ENCODE measurements around the gene INTS11.
A peak's percentile ranks its signal among the peaks of the same experiment; 100 is the strongest.

The INTS11 gene

DNA sequence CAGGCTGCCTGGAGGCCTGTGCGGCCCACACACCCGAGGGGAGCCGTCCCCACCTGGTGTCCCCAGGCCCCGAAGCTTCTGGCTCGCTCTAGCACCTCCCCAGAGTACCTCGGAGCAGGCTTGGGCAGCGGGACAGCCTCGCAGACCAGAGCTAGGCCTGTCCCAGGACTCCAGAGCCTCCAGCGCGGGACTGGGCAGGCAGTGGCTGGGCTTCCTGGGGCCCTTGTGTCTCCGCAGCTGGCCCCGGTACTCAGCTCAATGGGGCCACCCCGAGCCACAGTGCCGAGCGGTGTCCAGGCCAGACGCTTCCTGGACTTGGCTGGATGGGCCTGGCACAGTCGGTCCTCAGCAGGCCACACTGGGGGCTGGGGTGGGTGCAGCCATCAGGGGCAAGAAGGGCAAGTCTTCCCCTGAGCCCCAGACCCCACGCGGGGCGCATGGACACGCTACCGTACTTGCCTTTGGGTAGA lies 39.3 kb downstream of the INTS11 start:
- no peak for DNase-seq (ENCODE audit: low read depth in 2 of 2)

DNA sequence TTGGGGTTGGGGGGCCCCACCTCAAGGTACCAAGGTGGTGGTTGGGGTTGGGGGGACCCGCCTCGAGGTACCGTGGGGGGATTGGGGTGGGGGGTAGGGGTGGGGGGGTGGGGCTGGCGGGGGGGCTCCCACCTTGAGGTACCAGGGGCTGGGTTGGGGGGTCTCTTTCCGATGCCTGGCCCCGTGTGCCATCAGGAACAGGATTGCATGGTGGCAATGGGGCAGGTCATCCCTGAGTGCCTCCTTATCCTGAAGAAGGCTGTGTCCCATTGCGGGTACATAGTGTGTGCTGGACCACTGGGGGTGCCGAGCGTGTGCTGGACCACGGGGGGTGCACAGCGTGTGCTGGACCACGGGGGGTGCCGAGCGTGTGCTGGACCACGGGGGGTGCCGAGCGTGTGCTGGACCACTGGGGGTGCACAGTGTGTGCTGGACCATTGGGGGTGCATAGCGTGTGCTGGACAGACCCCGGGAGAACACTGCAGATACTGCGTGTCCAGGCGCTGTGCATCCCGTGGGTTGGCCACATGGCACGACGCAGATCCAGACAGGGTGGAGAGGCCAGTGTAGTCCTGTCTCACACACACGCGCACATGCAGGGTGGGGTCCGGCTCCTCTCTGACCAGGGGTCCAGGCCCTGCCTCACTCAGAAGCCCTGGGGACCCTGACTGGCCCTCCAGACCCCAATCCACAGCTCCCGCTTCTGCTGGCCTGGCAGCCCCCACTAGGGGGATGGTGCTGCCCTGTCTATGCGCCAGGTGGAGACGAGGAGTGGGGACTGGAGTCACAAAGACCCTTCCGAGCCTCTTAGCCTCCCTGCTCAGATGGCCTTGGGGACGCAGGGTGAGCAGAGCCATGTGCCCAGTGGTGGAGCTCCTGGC lies 40.0 kb downstream of the INTS11 start:
- no peak for DNase-seq (ENCODE audit: low read depth in 2 of 2)

- DNase-seq (ENCODE audit: low read depth in 2 of 2): no peak
These were observed 40.6 kb downstream of the INTS11 start for GRCh38 chr1:1283821-1284220.

GRCh38 chr1:1282998-1283397 lies 41.5 kb downstream of the INTS11 start:
- no peak for DNase-seq (ENCODE audit: low read depth in 2 of 2)

- DNase-seq (ENCODE audit: low read depth in 2 of 2): no peak
These were observed 42.7 kb downstream of the INTS11 start for GRCh38 chr1:1281533-1282321.

- DNase-seq (ENCODE audit: low read depth in 2 of 2): no peak
These were observed 43.5 kb downstream of the INTS11 start for GRCh38 chr1:1280782-1281481.

- DNase-seq (ENCODE audit: low read depth in 2 of 2): no peak
These were observed 45.4 kb downstream of the INTS11 start for GRCh38 chr1:1279028-1279427.

DNA sequence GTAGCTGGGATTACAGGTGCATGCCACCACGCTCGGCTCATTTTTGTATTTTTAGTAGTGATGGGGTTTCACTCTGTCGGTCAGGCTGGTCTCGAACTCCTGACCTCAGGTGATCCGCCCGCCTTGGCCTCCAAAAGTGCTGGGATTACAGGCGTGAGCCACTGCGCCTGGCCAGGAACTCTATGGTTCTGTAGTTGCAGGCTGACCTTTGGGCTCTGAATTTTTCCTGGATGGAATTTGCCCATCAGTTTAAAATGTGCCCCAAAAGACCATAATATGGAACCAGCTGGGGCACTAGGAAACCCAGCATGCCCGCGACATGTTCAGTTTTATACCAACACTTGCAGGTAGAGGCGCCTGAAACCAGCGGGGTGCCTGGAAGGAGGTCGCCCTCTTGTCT lies 45.8 kb downstream of the INTS11 start:
- DNase-seq (ENCODE audit: low read depth in 2 of 2): no peak

DNA sequence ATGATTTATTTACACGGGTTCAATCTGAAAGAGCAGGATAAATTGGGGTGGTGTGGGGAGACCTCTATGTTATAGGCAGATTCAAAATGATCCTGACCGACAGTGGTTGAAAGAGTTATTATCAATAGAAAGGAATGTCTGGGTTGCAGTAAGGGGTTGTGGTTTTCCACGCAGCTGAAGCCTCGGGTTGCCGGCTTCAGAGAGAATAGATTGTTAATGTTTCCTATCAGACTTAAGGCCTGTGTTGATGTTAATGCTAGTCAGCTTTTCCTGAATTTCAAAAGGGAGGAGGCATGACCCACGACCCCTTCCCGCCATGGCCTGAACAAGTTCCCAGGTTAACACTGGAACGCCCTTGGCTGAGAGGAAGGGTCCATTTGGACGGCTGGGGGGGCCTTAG lies 48.6 kb downstream of the INTS11 start:
- no peak for DNase-seq (ENCODE audit: low read depth in 2 of 2)

- DNase-seq (ENCODE audit: low read depth in 2 of 2): no peak
These were observed 49.5 kb downstream of the INTS11 start for GRCh38 chr1:1274931-1275431.

DNA sequence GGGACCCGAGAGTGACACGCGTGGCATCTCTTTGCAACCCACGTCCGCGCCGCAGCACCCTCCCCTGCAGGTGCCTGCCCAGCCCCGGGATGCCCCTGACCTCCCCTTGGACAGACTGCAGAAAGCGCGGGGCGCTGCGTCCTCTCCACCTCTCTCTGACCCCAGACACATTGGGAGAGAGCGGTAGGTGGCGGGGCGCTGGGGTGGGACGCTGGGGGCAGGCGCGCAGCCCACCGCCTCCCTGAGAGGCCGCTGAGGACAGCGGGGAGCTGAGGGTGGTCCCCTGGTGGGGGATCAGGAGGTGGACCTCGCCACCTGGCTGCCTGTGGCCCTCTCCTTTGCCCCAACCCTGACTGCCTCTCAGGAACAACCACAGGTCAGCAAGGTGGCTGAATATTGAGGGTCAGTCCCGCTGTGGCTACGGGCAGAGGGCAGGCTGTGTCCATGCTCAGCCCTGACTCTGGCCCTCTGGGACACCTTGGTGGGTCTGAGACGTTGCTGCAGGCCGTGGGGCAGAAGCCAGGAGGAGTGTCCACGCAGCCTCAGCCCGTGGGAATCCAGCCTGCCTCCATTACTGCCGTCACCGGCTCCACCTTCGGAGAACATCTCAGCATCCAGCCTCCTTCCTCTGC lies 50.0 kb downstream of the INTS11 start:
- no peak for DNase-seq (ENCODE audit: low read depth in 2 of 2)

DNA sequence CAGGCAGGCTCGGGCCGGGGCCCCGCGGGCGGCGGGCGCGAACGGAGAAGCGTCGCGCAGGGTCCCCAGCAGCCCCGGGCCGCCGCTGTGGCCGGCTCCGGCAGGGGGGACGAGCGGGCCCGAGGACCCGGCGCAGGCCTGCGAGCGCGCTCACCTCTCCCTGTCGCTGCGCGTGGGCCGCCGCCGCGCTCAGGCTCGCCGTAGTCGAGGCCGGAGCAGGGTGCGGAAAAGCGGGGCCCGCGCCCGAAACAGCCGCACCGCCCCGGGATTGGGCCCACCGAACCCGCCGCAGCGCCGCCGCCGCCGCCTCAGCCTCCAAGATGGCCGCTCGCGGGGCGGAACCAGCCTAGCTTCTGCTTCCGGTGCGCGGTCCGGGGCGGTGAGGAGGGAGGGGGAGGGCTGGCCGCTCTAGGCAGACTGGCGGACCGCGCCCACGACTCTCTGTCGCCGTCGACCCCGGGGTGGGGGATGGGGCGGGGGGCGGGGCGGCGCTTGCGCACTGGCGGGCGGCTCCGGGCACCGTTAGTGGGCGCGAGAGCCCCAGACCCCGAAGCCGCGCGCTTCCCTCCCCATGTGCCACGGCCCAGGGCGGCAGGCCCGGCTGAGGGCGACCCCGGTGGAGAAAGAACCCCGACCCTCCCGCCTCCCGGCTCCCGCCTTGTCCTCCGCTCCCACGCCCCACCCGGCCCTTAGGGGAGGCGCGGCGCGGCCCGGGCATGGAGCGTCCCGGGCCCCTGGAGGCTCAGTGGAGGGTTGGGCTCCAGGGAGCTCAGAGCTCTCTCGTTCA lies 50.8 kb downstream of the INTS11 start, which contains the start of gene UBE2J2:
UBE2J2 (minus strand) TSS at position 343 of the 787 bp plus-strand sequence. CDS start 5,862 bp downstream, outside the sequence.
- peak; percentile 90 to 95 for DNase-seq (ENCODE audit: low read depth in 2 of 2)

DNA sequence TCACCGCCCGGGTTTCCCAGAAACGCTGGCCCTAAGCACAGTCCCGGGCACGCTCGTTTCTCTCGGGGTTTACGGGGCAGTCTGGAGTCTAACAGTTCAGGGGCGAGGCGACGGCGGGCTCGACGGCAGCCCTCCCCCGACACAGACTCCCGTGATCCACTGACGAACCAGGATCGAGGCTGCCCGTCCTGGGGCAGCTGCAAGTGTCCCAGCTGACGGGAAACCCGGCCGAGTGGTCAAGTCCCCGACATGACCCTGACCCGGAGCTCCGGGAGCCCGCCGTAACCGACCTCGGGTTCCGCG lies 51.3 kb downstream of the INTS11 start:
- DNase-seq (ENCODE audit: low read depth in 2 of 2): no peak

GRCh38 chr1:1272341-1273208 lies 51.9 kb downstream of the INTS11 start:
- DNase-seq (ENCODE audit: low read depth in 2 of 2): no peak

- DNase-seq (ENCODE audit: low read depth in 2 of 2): no peak
These were observed 53.6 kb downstream of the INTS11 start for GRCh38 chr1:1270813-1271212.

GRCh38 chr1:1268284-1268682 lies 56.2 kb downstream of the INTS11 start:
- DNase-seq (ENCODE audit: low read depth in 2 of 2): no peak

- no peak for DNase-seq (ENCODE audit: low read depth in 2 of 2)
These were observed 56.8 kb downstream of the INTS11 start for GRCh38 chr1:1267488-1268283.

- no peak for DNase-seq (ENCODE audit: low read depth in 2 of 2)
These were observed 59.6 kb downstream of the INTS11 start for GRCh38 chr1:1264868-1265272.

GRCh38 chr1:1264026-1264425 lies 60.4 kb downstream of the INTS11 start:
- no peak for DNase-seq (ENCODE audit: low read depth in 2 of 2)
